Measurements from ENCODE around the gene RPS2.

Gene RPS2

DNA sequence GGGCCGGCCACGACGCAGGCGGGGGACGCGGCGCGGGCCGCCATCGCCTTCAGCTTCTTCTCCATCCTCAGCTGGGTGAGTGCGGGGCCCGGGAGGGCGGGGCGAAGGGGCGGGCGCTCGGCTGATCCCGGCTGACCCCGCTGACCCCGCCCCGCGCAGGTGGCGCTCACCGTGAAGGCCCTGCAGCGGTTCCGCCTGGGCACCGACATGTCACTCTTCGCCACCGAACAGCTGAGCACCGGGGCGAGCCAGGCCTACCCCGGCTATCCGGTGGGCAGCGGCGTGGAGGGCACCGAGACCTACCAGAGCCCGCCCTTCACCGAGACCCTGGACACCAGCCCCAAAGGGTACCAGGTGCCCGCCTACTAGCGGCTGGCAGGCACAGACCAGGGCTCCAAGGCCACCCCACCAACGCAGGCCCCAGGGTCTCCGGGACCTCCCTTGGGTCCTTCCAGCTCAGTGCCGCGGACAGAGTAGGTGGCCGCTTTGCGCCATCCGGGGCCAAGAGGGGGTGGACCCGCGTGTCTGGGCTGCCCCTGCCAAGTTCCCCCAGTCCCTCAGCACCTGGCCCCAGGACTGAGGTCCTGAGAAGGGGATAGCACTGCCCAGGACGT is 28.2 kb upstream of the RPS2 start:
- TF ChIP-seq POLR2A (IDR thresholded peaks at IDR 0.05; ENCODE audit: extremely low read depth, insufficient read length) = no peak
- TF ChIP-seq, protein P1, sequence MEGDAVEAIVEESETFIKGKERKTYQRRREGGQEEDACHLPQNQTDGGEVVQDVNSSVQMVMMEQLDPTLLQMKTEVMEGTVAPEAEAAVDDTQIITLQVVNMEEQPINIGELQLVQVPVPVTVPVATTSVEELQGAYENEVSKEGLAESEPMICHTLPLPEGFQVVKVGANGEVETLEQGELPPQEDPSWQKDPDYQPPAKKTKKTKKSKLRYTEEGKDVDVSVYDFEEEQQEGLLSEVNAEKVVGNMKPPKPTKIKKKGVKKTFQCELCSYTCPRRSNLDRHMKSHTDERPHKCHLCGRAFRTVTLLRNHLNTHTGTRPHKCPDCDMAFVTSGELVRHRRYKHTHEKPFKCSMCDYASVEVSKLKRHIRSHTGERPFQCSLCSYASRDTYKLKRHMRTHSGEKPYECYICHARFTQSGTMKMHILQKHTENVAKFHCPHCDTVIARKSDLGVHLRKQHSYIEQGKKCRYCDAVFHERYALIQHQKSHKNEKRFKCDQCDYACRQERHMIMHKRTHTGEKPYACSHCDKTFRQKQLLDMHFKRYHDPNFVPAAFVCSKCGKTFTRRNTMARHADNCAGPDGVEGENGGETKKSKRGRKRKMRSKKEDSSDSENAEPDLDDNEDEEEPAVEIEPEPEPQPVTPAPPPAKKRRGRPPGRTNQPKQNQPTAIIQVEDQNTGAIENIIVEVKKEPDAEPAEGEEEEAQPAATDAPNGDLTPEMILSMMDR (IDR thresholded peaks at IDR 0.05; ENCODE audit: low read depth, low read length) = no peak
- TF ChIP-seq, protein P2, sequence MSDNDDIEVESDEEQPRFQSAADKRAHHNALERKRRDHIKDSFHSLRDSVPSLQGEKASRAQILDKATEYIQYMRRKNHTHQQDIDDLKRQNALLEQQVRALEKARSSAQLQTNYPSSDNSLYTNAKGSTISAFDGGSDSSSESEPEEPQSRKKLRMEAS (IDR thresholded peaks at IDR 0.05; ENCODE audit: low read depth, low read length) = no peak
- no peak for TF ChIP-seq MYC (IDR thresholded peaks at IDR 0.05; ENCODE audit: low read depth, low read length)
- no peak for DNase-seq (ENCODE audit: low read depth)
- no peak overlapping the region for H3K4me3 ChIP-seq (ENCODE audit: low read depth, low read length)

DNA sequence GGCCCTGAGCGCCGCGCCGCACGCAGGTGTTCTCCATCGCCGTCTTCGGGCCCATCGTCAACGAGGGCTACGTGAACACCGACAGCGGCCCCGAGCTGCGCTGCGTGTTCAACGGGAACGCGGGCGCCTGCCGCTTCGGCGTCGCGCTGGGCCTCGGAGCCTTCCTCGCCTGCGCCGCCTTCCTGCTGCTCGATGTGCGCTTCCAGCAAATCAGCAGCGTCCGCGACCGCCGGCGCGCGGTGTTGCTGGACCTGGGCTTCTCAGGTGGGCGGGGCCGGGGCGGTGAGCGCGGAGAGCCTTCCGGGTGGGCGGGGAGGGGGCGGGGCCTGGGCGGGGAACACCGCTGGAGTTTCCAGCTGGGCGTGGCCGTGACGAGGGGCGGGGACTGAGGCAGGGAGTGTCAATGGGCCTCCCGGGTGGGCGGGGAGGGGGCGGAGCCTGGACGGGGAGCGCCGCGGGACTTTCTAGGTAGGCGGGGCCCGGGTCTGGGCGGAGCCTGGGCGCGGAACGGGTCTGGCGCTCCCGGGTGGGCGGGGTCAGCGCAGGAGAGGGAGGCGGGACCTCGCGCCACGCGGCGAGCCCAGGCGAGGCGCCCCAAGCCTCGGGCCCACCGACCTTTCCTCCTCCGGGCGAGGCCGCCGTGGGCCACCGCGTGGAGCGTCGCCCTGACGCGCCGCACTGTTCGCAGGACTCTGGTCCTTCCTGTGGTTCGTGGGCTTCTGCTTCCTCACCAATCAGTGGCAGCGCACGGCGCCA is 27.5 kb upstream of the RPS2 start:
- peak; percentile 76 for DNase-seq (ENCODE audit: low read depth)

DNA sequence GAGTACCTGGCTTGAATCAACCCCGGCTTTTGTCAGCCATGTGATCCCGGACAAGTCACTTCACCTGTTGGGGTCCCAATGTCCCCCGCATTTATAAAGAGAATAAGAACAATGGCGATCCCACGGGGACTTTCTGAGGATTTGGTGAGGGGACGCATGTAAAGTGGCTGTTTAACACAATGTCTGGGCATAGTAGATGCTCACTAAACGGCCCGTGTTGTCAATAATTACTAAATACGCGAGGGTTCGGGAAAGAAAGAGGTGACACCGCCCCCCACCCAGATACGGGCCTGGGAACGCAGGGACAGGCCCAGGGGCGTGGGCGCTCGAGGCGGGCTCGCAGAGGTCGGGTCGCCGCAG is 26.9 kb upstream of the RPS2 start:
- no peak for TF ChIP-seq POLR2A (IDR thresholded peaks at IDR 0.05; ENCODE audit: extremely low read depth, insufficient read length)
- no peak for TF ChIP-seq MYC (IDR thresholded peaks at IDR 0.05; ENCODE audit: low read depth, low read length)
- TF ChIP-seq, protein P2 (IDR thresholded peaks at IDR 0.05; ENCODE audit: low read depth, low read length) = no peak
- TF ChIP-seq, protein P1 (IDR thresholded peaks at IDR 0.05; ENCODE audit: low read depth, low read length) = no peak
- DNase-seq (ENCODE audit: low read depth) = no peak
- H3K4me3 ChIP-seq (ENCODE audit: low read depth, low read length) = no peak overlapping the region

More for the DNA sequence above, 27.5 kb upstream of the RPS2 start:
- TF ChIP-seq, protein P2 (IDR thresholded peaks at IDR 0.05; ENCODE audit: low read depth, low read length) = no peak
- TF ChIP-seq, protein P1 (IDR thresholded peaks at IDR 0.05; ENCODE audit: low read depth, low read length) = no peak
- TF ChIP-seq POLR2A (IDR thresholded peaks at IDR 0.05; ENCODE audit: extremely low read depth, insufficient read length) = no peak
- no peak for TF ChIP-seq MYC (IDR thresholded peaks at IDR 0.05; ENCODE audit: low read depth, low read length)
- no peak overlapping the region for H3K4me3 ChIP-seq (ENCODE audit: low read depth, low read length)

DNA sequence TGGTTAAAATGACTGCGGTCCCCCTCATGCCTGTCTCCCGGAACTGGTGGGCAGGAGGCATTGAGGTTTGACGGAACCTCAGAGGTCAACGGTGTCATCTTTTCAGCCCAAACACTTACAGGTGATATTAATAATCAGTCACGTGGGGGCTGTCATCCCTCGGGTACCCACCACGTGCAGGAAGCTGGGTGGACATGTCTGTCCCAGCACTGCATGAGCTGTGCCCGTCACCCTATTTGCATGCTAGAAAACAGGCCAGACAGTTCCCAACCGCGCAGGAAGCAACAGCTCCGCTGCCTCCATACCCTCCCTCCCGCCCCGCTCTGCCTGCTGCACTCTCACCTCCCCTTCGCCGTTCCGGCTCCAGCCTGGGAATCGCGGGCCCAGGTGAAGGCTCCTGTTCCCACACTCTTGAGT is 26.5 kb upstream of the RPS2 start:
- no peak overlapping the region for H3K4me3 ChIP-seq (ENCODE audit: low read depth, low read length)
- peak; percentile 68 for DNase-seq (ENCODE audit: low read depth)
- TF ChIP-seq, protein P2 (IDR thresholded peaks at IDR 0.05; ENCODE audit: low read depth, low read length) = peak; percentile 30; the same call in 1 of the 2 replicates
- TF ChIP-seq MYC (IDR thresholded peaks at IDR 0.05; ENCODE audit: low read depth, low read length) = no peak

DNA sequence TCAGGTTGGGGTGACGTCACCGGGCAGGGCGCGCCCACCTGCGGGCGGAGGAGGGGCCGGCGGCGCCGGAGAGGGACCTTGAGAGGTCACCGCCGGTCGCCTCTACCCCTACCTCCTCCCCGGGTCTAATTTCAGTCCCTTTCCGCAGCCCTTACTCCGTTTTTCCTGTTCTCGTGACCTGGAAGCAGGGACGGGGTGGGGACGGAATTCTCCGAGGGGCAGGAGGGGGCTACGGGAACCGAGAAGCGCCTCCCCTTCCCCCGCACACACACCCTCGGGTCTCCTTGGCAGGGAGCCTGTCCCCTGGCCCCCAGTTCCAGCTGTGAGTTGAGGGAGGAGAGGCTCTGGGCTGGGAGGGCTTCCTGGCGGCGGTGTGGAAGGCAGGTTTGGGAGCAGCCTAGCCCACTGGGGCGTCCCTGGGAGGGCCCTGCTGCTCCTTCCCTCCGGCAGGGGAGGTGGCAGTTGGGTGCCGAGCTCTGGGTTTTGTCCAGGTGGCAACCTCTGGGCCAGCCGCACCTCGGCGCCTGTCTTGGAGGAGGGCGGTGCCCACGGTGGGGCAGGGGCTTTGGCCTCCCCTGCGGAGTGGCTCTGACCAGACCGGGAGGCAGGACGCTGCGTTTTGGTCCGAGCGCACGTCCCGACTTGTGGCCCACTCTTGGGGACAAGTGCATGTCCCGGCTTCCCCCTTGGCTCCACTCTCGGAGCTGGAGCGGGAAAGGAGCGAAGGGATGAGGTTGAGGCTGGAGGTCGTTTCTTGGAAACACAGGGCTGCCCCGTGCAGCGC is 25.9 kb upstream of the RPS2 start:
- H3K4me3 ChIP-seq (ENCODE audit: low read depth, low read length) = no peak overlapping the region
- TF ChIP-seq POLR2A (IDR thresholded peaks at IDR 0.05; ENCODE audit: extremely low read depth, insufficient read length) (no peak), MYC (IDR thresholded peaks at IDR 0.05; ENCODE audit: low read depth, low read length) (no peak)
- TF ChIP-seq, protein P1 (IDR thresholded peaks at IDR 0.05; ENCODE audit: low read depth, low read length) = no peak
- TF ChIP-seq, protein P2 (IDR thresholded peaks at IDR 0.05; ENCODE audit: low read depth, low read length) = no peak
- DNase-seq (ENCODE audit: low read depth) = no peak

DNA sequence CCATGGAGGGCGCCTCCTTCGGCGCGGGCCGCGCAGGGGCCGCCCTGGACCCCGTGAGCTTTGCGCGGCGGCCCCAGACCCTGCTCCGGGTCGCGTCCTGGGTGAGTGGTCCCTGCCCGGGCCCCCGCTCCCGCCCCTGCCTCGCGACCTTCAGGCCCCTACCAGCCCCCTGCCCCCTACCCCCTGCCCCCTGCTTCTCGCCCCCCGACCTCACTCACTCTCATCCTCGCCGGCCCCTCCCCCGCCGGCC is 25.4 kb upstream of the RPS2 start:
- H3K4me3 ChIP-seq (ENCODE audit: low read depth, low read length) = no peak overlapping the region
- DNase-seq (ENCODE audit: low read depth) = no peak
- TF ChIP-seq POLR2A (IDR thresholded peaks at IDR 0.05; ENCODE audit: extremely low read depth, insufficient read length) = no peak
- TF ChIP-seq, protein P1 (IDR thresholded peaks at IDR 0.05; ENCODE audit: low read depth, low read length) = no peak
- TF ChIP-seq, protein P2 (IDR thresholded peaks at IDR 0.05; ENCODE audit: low read depth, low read length) = no peak
- no peak for TF ChIP-seq MYC (IDR thresholded peaks at IDR 0.05; ENCODE audit: low read depth, low read length)
